Measurements from ENCODE around the gene PPP2R1B. TPM values are rescaled to one million over a fixed set of nuclear protein-coding genes. Genes with fewer than 3 reads are reported as not detected.
"Not testable (repeated sequence)": the region's sequence is repeated elsewhere in the genome, so short reads cannot be mapped to it uniquely, and the experiment has no call there.

Gene PPP2R1B
- total RNA-seq, 2 donors from 2014 or later: 45.9 to 57.0 TPM

- Histone ChIP-seq H3K4me1 (no peaks in the 10 kb centered on the region), H3K4me3 (no peak overlapping the region), H3K9ac (ENCODE audit: low read depth in 2 of 2, low read length in 2 of 2) (no peak overlapping the region), H3K9me3 (no peaks in the 10 kb centered on the region), H3K27me3 (no peaks in the 10 kb centered on the region), H3K27ac (no peak overlapping the region), H3K36me3 (peaks cover 24% of the 10 kb centered on the region)
- TF ChIP-seq CTCF (IDR thresholded peaks at IDR 0.05): no peak
- no peak for DNase-seq
- intact Hi-C loops (cut with DNase I): no loop called here
Measured at GRCh38 chr11:111720801-111721494, 45.2 kb downstream of the PPP2R1B start.

- H3K9me3 ChIP-seq: no peaks in the 10 kb centered on the region
- intact Hi-C loops (cut with DNase I): loop anchor here (10.0 kb wide), 1 partner anchor 115 kb away; the partner anchor contains the start of gene SIK2
- H3K4me1 ChIP-seq: no peaks in the 10 kb centered on the region
- no peak overlapping the region for H3K4me3 ChIP-seq
- H3K9ac ChIP-seq (ENCODE audit: low read depth in 2 of 2, low read length in 2 of 2): no peak overlapping the region
- no peak overlapping the region for H3K27ac ChIP-seq
- TF ChIP-seq CTCF (IDR thresholded peaks at IDR 0.05): no peak
- no peaks in the 10 kb centered on the region for H3K27me3 ChIP-seq
- no peak for DNase-seq
- H3K36me3 ChIP-seq: peaks cover 24% of the 10 kb centered on the region
Measured at GRCh38 chr11:111719379-111719778, 46.8 kb downstream of the PPP2R1B start.

GRCh38 chr11:111718859-111719258 is 47.3 kb downstream of the PPP2R1B start:
- Histone ChIP-seq H3K9ac (ENCODE audit: low read depth in 2 of 2, low read length in 2 of 2) (no peak overlapping the region), H3K27ac (peak overlapping the region; percentile 34), H3K4me1 (no peaks in the 10 kb centered on the region), H3K36me3 (peaks cover 24% of the 10 kb centered on the region), H3K27me3 (no peaks in the 10 kb centered on the region), H3K4me3 (no peak overlapping the region), H3K9me3 (no peaks in the 10 kb centered on the region)
- no peak for DNase-seq
- intact Hi-C loops (cut with DNase I): loop anchor here (10.0 kb wide), 1 partner anchor 114 kb away; the partner anchor contains the start of gene SIK2
- no peak for TF ChIP-seq CTCF (IDR thresholded peaks at IDR 0.05)

- intact Hi-C loops (cut with DNase I): loop anchor here (10.0 kb wide), 1 partner anchor 114 kb away; the partner anchor contains the start of gene SIK2
- no peak overlapping the region for H3K4me3 ChIP-seq
- no peaks in the 10 kb centered on the region for H3K4me1 ChIP-seq
- TF ChIP-seq CTCF (IDR thresholded peaks at IDR 0.05): no peak
- H3K27ac ChIP-seq: peak overlapping the region; percentile 34
- peak; percentile 72 for DNase-seq
- no peak overlapping the region for H3K9ac ChIP-seq (ENCODE audit: low read depth in 2 of 2, low read length in 2 of 2)
- no peaks in the 10 kb centered on the region for H3K27me3 ChIP-seq
- H3K36me3 ChIP-seq: peaks cover 24% of the 10 kb centered on the region
- no peaks in the 10 kb centered on the region for H3K9me3 ChIP-seq
Measured at GRCh38 chr11:111718436-111718835, 47.8 kb downstream of the PPP2R1B start.

- H3K27ac ChIP-seq; H3K4me3 ChIP-seq; H3K9ac ChIP-seq (ENCODE audit: low read depth in 2 of 2, low read length in 2 of 2); H3K27me3 ChIP-seq; DNase-seq; H3K4me1 ChIP-seq; H3K9me3 ChIP-seq: not testable (repeated sequence)
- intact Hi-C loops (cut with DNase I): loop anchor here (10.0 kb wide), 1 partner anchor 113 kb away; the partner anchor contains the start of gene SIK2
- H3K36me3 ChIP-seq: peaks cover 24% of the 10 kb centered on the region
Measured at GRCh38 chr11:111717660-111718059, 48.5 kb downstream of the PPP2R1B start.

Measured in colonic mucosa (tissue), 4 donors.